Measurements from ENCODE around the gene SMPD1. TPM values are rescaled to one million over a fixed set of nuclear protein-coding genes. Genes with fewer than 3 reads are reported as not detected.

Gene SMPD1
- total RNA-seq, 1 donor from 2014 or later, result 48.6 TPM

DNA sequence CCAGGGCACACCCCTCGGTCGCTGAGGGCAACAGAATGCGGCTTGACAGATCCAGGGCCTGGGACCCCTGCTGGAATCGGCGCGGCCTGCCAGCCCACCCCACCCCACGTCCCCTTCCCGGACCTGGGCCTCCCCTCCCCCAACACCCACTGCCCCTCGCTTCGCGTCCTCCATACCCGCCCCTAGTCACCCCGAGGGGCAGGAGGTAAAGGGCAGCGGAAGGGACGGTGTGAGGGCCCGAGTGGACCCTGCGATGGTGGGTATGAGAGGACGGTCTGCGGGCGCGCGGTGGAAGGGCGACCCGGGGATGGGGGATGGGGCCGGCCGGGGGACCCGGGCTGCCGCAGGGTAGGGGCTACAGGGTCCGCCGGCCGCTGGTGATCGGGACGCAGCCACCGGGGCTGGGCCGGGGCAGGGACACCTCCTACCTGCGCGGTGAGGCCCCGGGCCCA lies 28.3 kb downstream of the SMPD1 start:
- no peaks in the 10 kb centered on the region for H3K27me3 ChIP-seq
- peak overlapping the region; percentile 90 to 92 for H3K27ac ChIP-seq
- H3K4me3 ChIP-seq, result peak overlapping the region; percentile 91 to 99
- TF ChIP-seq, protein P1, sequence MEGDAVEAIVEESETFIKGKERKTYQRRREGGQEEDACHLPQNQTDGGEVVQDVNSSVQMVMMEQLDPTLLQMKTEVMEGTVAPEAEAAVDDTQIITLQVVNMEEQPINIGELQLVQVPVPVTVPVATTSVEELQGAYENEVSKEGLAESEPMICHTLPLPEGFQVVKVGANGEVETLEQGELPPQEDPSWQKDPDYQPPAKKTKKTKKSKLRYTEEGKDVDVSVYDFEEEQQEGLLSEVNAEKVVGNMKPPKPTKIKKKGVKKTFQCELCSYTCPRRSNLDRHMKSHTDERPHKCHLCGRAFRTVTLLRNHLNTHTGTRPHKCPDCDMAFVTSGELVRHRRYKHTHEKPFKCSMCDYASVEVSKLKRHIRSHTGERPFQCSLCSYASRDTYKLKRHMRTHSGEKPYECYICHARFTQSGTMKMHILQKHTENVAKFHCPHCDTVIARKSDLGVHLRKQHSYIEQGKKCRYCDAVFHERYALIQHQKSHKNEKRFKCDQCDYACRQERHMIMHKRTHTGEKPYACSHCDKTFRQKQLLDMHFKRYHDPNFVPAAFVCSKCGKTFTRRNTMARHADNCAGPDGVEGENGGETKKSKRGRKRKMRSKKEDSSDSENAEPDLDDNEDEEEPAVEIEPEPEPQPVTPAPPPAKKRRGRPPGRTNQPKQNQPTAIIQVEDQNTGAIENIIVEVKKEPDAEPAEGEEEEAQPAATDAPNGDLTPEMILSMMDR (IDR thresholded peaks at IDR 0.05), result no peak
- H3K36me3 ChIP-seq, result no peaks in the 10 kb centered on the region
- no peak for DNase-seq (ENCODE audit: low spot score in 2 of 2)
- H3K4me1 ChIP-seq, result peaks cover 0 to 22% of the 10 kb centered on the region in 2 donors
- intact Hi-C loops (cut with DNase I), result loop anchor here (1.0 to 5.0 kb wide), 3 partner anchors 28 to 62 kb away; partner anchors contain the start of genes ARFIP2, SMPD1 and TIMM10B
- no peaks in the 10 kb centered on the region for H3K9me3 ChIP-seq

DNA sequence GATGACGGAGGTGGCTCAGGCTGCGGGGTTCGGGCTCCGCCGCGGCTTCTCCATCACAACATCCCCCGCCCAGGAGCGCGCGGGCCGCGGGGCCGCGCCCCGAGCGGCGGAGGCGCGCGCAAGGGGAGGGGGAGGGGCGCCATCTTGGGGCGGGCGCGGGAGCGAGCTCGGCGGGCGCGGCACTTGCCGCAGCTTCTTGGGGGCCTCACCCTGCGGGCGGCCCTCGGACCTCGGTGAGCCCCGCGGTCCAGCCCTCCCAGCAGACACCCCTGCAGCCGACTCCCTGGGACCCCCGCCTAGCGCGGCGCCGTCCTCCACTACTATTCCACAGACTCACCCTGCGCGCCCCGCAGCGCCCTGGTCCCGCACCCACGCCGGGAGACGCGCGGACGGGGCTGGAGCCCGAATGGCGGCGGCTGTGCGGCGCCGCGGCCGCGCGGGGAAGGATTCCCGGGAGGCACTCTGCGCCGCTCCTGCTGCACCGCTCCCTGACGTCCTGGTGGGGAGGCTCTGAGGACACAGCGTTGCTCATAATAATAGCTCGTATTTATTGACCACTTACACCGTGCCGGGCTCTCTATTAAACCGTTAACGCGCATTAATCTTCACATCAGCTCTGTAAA lies 28.8 kb downstream of the SMPD1 start, which contains the start of gene APBB1:
Gene APBB1, minus strand, starts transcription at position 86 of the 623 bp plus-strand sequence. CDS start 7,747 bp downstream, outside the sequence.
- H3K9me3 ChIP-seq, result no peaks in the 10 kb centered on the region
- no peaks in the 10 kb centered on the region for H3K27me3 ChIP-seq
- peak in 1 of 2 donors; percentile 83 for DNase-seq (ENCODE audit: low spot score in 2 of 2)
- no peaks in the 10 kb centered on the region for H3K36me3 ChIP-seq
- peak within 1 kb of the TSS; percentile 90 to 92 for H3K27ac ChIP-seq
- H3K4me3 ChIP-seq, result peak within 1 kb of the TSS; percentile 91 to 99
- TF ChIP-seq, protein P1 (IDR thresholded peaks at IDR 0.05), result peak in 1 of 3 experiments; percentile 16
- H3K4me1 ChIP-seq, result peaks cover 0 to 22% of the 10 kb centered on the region in 2 donors
- intact Hi-C loops (cut with DNase I), result loop anchor here (1.0 to 5.0 kb wide), 3 partner anchors 29 to 62 kb away; partner anchors contain the start of genes ARFIP2, SMPD1 and TIMM10B

DNA sequence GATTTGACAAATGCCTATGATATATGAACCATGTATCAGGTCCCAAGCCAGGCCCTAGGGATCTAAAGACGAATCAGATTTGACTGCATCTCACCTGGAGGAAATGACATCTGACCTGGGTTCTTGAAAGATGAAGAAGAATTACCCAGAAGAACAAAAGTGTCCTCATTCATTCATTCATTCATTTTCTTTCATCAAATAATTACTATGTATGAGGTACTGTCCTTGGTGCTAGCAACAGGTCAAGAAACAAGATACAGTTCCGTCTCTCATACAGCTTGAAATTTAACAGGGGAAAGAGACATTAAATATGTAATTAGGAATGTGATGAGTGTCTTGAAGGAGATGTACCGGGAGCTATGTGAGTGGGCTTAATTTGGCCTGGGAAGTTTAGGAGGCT lies 30.4 kb downstream of the SMPD1 start:
- TF ChIP-seq, protein P1 (IDR thresholded peaks at IDR 0.05), result no peak
- Histone ChIP-seq H3K4me3 (no peak overlapping the region), H3K27ac (no peak overlapping the region), H3K4me1 (peaks cover 0 to 17% of the 10 kb centered on the region in 2 donors), H3K9me3 (no peaks in the 10 kb centered on the region), H3K36me3 (no peaks in the 10 kb centered on the region), H3K27me3 (no peaks in the 10 kb centered on the region)
- no peak for DNase-seq (ENCODE audit: low spot score in 2 of 2)
- intact Hi-C loops (cut with DNase I), result no loop called here

DNA sequence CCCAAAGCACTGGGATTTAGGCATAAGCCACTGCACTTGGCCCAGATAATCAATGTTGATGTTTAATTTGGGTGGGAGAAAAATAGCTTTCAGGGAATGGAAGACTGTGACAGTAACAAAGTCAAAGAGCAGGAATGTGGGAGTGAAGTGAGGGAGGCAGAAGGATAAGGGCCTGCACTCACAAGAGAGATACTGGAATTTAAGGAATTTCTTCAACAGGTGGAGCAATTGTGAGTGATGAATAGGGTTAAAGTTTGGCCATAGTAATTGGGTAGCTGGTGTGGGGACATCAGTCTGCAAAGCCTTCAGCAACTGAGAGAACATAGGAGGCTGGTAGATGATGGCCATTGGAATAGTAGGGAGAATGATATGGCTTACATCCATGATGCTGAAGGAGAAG lies 37.2 kb downstream of the SMPD1 start:
- no peaks in the 10 kb centered on the region for H3K4me1 ChIP-seq
- no peaks in the 10 kb centered on the region for H3K27me3 ChIP-seq
- intact Hi-C loops (cut with DNase I), result no loop called here
- TF ChIP-seq, protein P1 (IDR thresholded peaks at IDR 0.05), result no peak
- no peak overlapping the region for H3K4me3 ChIP-seq
- H3K27ac ChIP-seq, result no peak overlapping the region
- no peaks in the 10 kb centered on the region for H3K36me3 ChIP-seq
- no peak for DNase-seq (ENCODE audit: low spot score in 2 of 2)
- no peaks in the 10 kb centered on the region for H3K9me3 ChIP-seq

DNA sequence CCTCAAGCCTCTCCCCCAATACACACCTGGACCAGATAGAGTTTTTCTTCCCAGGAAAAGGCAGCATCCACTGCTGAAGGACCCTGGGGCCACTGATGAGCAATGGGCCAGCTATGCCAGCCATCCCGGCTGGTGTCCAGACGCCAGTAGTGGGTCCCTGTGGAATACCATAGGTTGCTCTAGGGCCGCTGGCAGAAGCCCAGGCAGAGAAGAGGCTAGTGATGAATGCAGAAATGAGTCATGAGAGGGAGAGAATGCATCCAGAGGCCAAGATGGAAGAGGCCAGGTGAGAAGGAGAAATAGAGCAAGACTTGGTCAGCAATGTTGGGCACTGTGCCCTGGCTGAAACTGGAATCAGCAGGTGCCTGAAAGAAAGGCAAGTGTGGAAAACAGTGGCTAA lies 41.6 kb downstream of the SMPD1 start:
- H3K4me1 ChIP-seq, result no peaks in the 10 kb centered on the region
- no peak for DNase-seq (ENCODE audit: low spot score in 2 of 2)
- intact Hi-C loops (cut with DNase I), result no loop called here

More for the DNA sequence above, 41.6 kb downstream of the SMPD1 start:
- Histone ChIP-seq H3K27ac (no peak overlapping the region), H3K4me3 (no peak overlapping the region), H3K9me3 (no peaks in the 10 kb centered on the region), H3K27me3 (no peaks in the 10 kb centered on the region), H3K36me3 (no peaks in the 10 kb centered on the region)
- TF ChIP-seq, protein P1 (IDR thresholded peaks at IDR 0.05), result no peak

Measured in ascending aorta (tissue), 2 donors.